Hepatocyte (in vitro differentiated cells): Measurements from ENCODE around the gene DGKQ.

Experiments
- EZH2phosphoT487 ChIP-seq: fragments of 200-600 bp; sonication (generic); IDR thresholded peaks from one replicate; pipeline ENCODE4 v1.6.1; 2018; ENCODE audit warnings: antibody characterized with exemption, mild to moderate bottlenecking, low read depth, moderate library complexity; ENCODE audit not compliant: unreplicated experiment, severe bottlenecking
- TF ChIP-seq, protein P1 (sequence below): fragments of 200-600 bp; sonication (generic); IDR thresholded peaks from 2 replicates; pipeline ENCODE4 v1.5.1; 2016; ENCODE audit warnings: antibody characterized with exemption, mild to moderate bottlenecking; ENCODE audit not compliant: poor library complexity

DNA sequence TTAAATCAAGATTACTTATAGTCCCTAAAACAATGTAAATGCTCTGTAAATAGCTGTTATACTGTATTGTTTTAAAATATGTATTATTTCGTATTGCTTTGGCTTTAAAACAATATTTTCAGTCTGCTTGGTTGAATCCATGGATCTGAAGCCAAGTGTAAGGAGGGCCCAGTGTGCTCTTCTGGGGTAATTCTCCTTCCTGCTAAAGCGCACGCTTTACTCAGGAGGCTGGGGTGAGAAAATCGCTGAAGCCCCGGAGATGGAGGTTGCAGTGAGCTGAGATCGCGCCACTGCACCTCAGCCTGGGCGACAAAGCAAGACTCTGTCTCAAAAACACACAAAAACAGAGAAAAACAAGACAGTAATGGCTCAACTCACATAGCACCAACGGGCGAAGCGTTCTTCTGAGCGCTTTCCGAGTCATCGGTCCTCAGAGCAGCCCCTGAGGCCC, 13.1 kb upstream of the DGKQ start:
- no peak for TF ChIP-seq EZH2phosphoT487
- TF ChIP-seq, protein P1, sequence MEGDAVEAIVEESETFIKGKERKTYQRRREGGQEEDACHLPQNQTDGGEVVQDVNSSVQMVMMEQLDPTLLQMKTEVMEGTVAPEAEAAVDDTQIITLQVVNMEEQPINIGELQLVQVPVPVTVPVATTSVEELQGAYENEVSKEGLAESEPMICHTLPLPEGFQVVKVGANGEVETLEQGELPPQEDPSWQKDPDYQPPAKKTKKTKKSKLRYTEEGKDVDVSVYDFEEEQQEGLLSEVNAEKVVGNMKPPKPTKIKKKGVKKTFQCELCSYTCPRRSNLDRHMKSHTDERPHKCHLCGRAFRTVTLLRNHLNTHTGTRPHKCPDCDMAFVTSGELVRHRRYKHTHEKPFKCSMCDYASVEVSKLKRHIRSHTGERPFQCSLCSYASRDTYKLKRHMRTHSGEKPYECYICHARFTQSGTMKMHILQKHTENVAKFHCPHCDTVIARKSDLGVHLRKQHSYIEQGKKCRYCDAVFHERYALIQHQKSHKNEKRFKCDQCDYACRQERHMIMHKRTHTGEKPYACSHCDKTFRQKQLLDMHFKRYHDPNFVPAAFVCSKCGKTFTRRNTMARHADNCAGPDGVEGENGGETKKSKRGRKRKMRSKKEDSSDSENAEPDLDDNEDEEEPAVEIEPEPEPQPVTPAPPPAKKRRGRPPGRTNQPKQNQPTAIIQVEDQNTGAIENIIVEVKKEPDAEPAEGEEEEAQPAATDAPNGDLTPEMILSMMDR: no peak
